Neural cell (in vitro differentiated cells): ENCODE data around the gene SNRNP70. TPM values are rescaled to one million over a fixed set of nuclear protein-coding genes. Genes with fewer than 3 reads are reported as not detected.

Experiments used
- H2AFZ ChIP-seq: fragments of 200-600, 300-800 bp; sonication (generic), shearing (Covaris generic); 2 replicates; pipeline ENCODE4 v1.6.0; 2014; ENCODE audit warnings: low read depth, mild to moderate bottlenecking, antibody characterized with exemption, low read length, moderate library complexity
- H3F3A ChIP-seq: fragments of 200-600 bp; shearing (Covaris generic); 2 replicates; pipeline ENCODE4 v1.6.1; 2016; ENCODE audit warnings: mild to moderate bottlenecking, moderate library complexity, mixed read lengths, antibody characterized with exemption, low read length; ENCODE audit not compliant: insufficient read depth, poor library complexity, severe bottlenecking
- H3K27ac ChIP-seq: fragments of 200-600, 300-800 bp; sonication (generic), shearing (Covaris generic); 2 replicates; pipeline ENCODE4 v1.5.1; 2014; ENCODE audit warnings: mild to moderate bottlenecking, low read length, moderate library complexity
- H3K27me3 ChIP-seq: fragments of 300-800, 200-600 bp; sonication (generic), shearing (Covaris generic); 2 replicates; pipeline ENCODE4 v1.6.0; 2014; ENCODE audit warnings: mild to moderate bottlenecking, low read depth, low read length, moderate library complexity; ENCODE audit not compliant: insufficient read depth
- H3K36me3 ChIP-seq: fragments of 300-800, 200-600 bp; sonication (generic), shearing (Covaris generic); 2 replicates; pipeline ENCODE4 v1.5.1; 2014; ENCODE audit warnings: mild to moderate bottlenecking, antibody characterized with exemption, low read length, moderate library complexity; ENCODE audit not compliant: insufficient read depth
- H3K4me2 ChIP-seq: fragments of 300-800, 200-600 bp; sonication (generic), shearing (Covaris generic); 2 replicates; pipeline ENCODE4 v1.6.0; 2014; ENCODE audit warnings: mild to moderate bottlenecking, low read length
- H3K4me3 ChIP-seq: fragments of 300-800, 200-600 bp; sonication (generic), shearing (Covaris generic); 2 replicates; pipeline ENCODE4 v1.5.1; 2014; ENCODE audit warnings: mild to moderate bottlenecking, low read length, moderate library complexity
- H3K79me2 ChIP-seq: fragments of 200-600 bp; shearing (Covaris generic); replicated peaks from 2 replicates; pipeline ENCODE4 v1.6.0; 2014; ENCODE audit warnings: mild to moderate bottlenecking, low read length, moderate library complexity; ENCODE audit not compliant: insufficient read depth
- H3K9ac ChIP-seq: fragments of 300-800, 200-600 bp; sonication (generic), shearing (Covaris generic); 2 replicates; pipeline ENCODE4 v1.6.1; 2016; ENCODE audit warnings: mild to moderate bottlenecking, low read length, mixed read lengths
- H3K9me2 ChIP-seq: fragments of 200-600 bp; shearing (Covaris generic); 2 replicates; pipeline ENCODE4 v1.6.1; 2016; ENCODE audit warnings: mild to moderate bottlenecking, low read length, mixed read lengths; ENCODE audit not compliant: insufficient read depth
- H3K9me3 ChIP-seq: fragments of 200-600, 300-800 bp; sonication (generic), shearing (Covaris generic); 2 replicates; pipeline ENCODE4 v1.6.1; 2016; ENCODE audit warnings: mild to moderate bottlenecking, mixed run types, low read length, moderate library complexity, mixed read lengths
- H4K20me1 ChIP-seq: fragments of 200-600 bp; shearing (Covaris generic); 2 replicates; pipeline ENCODE4 v1.6.1; 2016; ENCODE audit warnings: mild to moderate bottlenecking, mixed run types; ENCODE audit not compliant: insufficient read depth
- CTCF ChIP-seq: fragments of 450-650 bp; IDR thresholded peaks from 2 replicates; pipeline ENCODE4 v1.5.1; 2014; ENCODE audit warnings: antibody characterized with exemption, mild to moderate bottlenecking, moderate library complexity; ENCODE audit not compliant: poor library complexity, severe bottlenecking
- EP300 ChIP-seq: fragments of 450-650 bp; conservative IDR thresholded peaks from 2 replicates; pipeline ENCODE4 v1.6.1; 2014; ENCODE audit warnings: antibody characterized with exemption, mild to moderate bottlenecking, moderate library complexity; ENCODE audit not compliant: poor library complexity, severe bottlenecking
- EZH2 ChIP-seq: fragments of 200-600, 300-800 bp; shearing (Covaris generic), sonication (generic); IDR thresholded peaks from 2 replicates; pipeline ENCODE4 v1.6.1; 2014; ENCODE audit warnings: antibody characterized with exemption, low read length, borderline replicate concordance, mild to moderate bottlenecking; ENCODE audit not compliant: insufficient read depth, poor library complexity, severe bottlenecking
- MXI1 ChIP-seq: fragments of 450-650 bp; conservative IDR thresholded peaks from 2 replicates; pipeline ENCODE4 v1.6.1; 2014; ENCODE audit warnings: antibody characterized with exemption, mild to moderate bottlenecking; ENCODE audit not compliant: poor library complexity, severe bottlenecking
- POLR2AphosphoS5 ChIP-seq: IDR thresholded peaks from 2 replicates; pipeline ENCODE4 v1.6.1; 2012
- RAD21 ChIP-seq: fragments of 450-650 bp; conservative IDR thresholded peaks from 2 replicates; pipeline ENCODE4 v1.6.1; 2014; ENCODE audit warnings: antibody characterized with exemption, mild to moderate bottlenecking, moderate library complexity
- SMC3 ChIP-seq: fragments of 450-650 bp; conservative IDR thresholded peaks from 2 replicates; pipeline ENCODE4 v1.6.1; 2014; ENCODE audit warnings: antibody characterized with exemption, mild to moderate bottlenecking, moderate library complexity; ENCODE audit not compliant: poor library complexity
- polyA plus RNA-seq: library from polyadenylated mRNA; depleted of rRNA; stranded (reverse); fragments of >200 nt; gene quantifications from 2 replicates; pipeline ENCODE4 v1.2.3, GENCODE V29; 2014

SNRNP70 gene
- polyA plus RNA-seq, 1 donor from 2014 or later = 721 TPM

GRCh38 chr19:49058562-49058961, 26.7 kb upstream of the SNRNP70 start (continued):
- TF ChIP-seq CTCF (no peak), EZH2 (no peak), EP300 (no peak)

GRCh38 chr19:49059053-49059452, 26.2 kb upstream of the SNRNP70 start:
- H3K9me2 ChIP-seq = no peaks in the 10 kb centered on the region
- H4K20me1 ChIP-seq = no peaks in the 10 kb centered on the region
- no peak overlapping the region for H3K4me3 ChIP-seq
- TF ChIP-seq EZH2 = no peak
- no peak overlapping the region for H3K4me2 ChIP-seq
- no peaks in the 10 kb centered on the region for H3K9me3 ChIP-seq
- no peaks in the 10 kb centered on the region for H3F3A ChIP-seq
- H3K9ac ChIP-seq = no peak overlapping the region
- no peak overlapping the region for H3K27ac ChIP-seq
- H3K27me3 ChIP-seq = peaks cover 32% of the 10 kb centered on the region
- no peak overlapping the region for H2AFZ ChIP-seq
- H3K79me2 ChIP-seq = no peaks in the 10 kb centered on the region
- H3K36me3 ChIP-seq = no peaks in the 10 kb centered on the region

GRCh38 chr19:49061000-49061399, 24.3 kb upstream of the SNRNP70 start:
- Histone ChIP-seq H3K9me3 (no peaks in the 10 kb centered on the region), H3K4me2 (no peak overlapping the region), H3K27me3 (peaks cover 38% of the 10 kb centered on the region), H2AFZ (no peak overlapping the region), H3F3A (no peaks in the 10 kb centered on the region), H3K4me3 (no peak overlapping the region), H3K9me2 (no peaks in the 10 kb centered on the region), H3K27ac (no peak overlapping the region), H3K9ac (no peak overlapping the region), H3K36me3 (no peaks in the 10 kb centered on the region), H3K79me2 (no peaks in the 10 kb centered on the region), H4K20me1 (no peaks in the 10 kb centered on the region)
- TF ChIP-seq RAD21 = no peak

- H3K27me3 ChIP-seq = peaks cover 37% of the 10 kb centered on the region
- H2AFZ ChIP-seq = no peak overlapping the region
- H3K36me3 ChIP-seq = no peaks in the 10 kb centered on the region
- H3K9me3 ChIP-seq = no peaks in the 10 kb centered on the region
- H4K20me1 ChIP-seq = no peaks in the 10 kb centered on the region
- no peak overlapping the region for H3K4me2 ChIP-seq
- no peak overlapping the region for H3K9ac ChIP-seq
- H3K9me2 ChIP-seq = no peaks in the 10 kb centered on the region
- no peaks in the 10 kb centered on the region for H3K79me2 ChIP-seq
- H3F3A ChIP-seq = no peaks in the 10 kb centered on the region
- H3K4me3 ChIP-seq = no peak overlapping the region
- H3K27ac ChIP-seq = no peak overlapping the region
- TF ChIP-seq EZH2 = no peak
- TF ChIP-seq SMC3 = no peak
- TF ChIP-seq MXI1 = no peak
- no peak for TF ChIP-seq CTCF
- TF ChIP-seq EP300 = no peak
- no peak for TF ChIP-seq POLR2AphosphoS5
Observed at GRCh38 chr19:49061445-49061844, 23.8 kb upstream of the SNRNP70 start.
